HUES6 (cell line): ENCODE data around the gene PEAK1.

Experiments
- H3K27ac ChIP-seq: 2 replicates; pipeline ENCODE4 v1.7.0; 2013; ENCODE audit warnings: low read depth, mild to moderate bottlenecking, low read length, inconsistent platforms
- H3K27me3 ChIP-seq: 2 replicates; pipeline ENCODE4 v1.6.1; 2013; ENCODE audit warnings: low read length; ENCODE audit not compliant: control insufficient read depth, insufficient read depth
- H3K36me3 ChIP-seq: 2 replicates; pipeline ENCODE4 v1.6.1; 2013; ENCODE audit warnings: low read length; ENCODE audit not compliant: control insufficient read depth, insufficient read depth
- H3K4me1 ChIP-seq: 2 replicates; pipeline ENCODE4 v1.6.1; 2013; ENCODE audit warnings: low read length; ENCODE audit not compliant: control insufficient read depth, insufficient read depth
- H3K4me3 ChIP-seq: 2 replicates; pipeline ENCODE4 v1.5.1; 2013; ENCODE audit warnings: low read depth, low read length
- H3K9ac ChIP-seq: one replicate; pipeline ENCODE4 v1.6.1; 2013; ENCODE audit warnings: mild to moderate bottlenecking, low read length
- H3K9me3 ChIP-seq: 2 replicates; pipeline ENCODE4 v1.6.1; 2013; ENCODE audit warnings: low read depth, low read length; ENCODE audit not compliant: control insufficient read depth, insufficient read depth

PEAK1 gene

GRCh38 chr15:77123854-77124253, 296.1 kb downstream of the PEAK1 start:
- Histone ChIP-seq H3K27ac (no peak overlapping the region), H3K4me1 (peaks cover 8% of the 10 kb centered on the region), H3K36me3 (no peaks in the 10 kb centered on the region), H3K9ac (no peak overlapping the region), H3K27me3 (no peaks in the 10 kb centered on the region), H3K4me3 (no peak overlapping the region), H3K9me3 (no peaks in the 10 kb centered on the region)

GRCh38 chr15:77122576-77122975, 297.3 kb downstream of the PEAK1 start:
- H3K4me1 ChIP-seq: peaks cover 9% of the 10 kb centered on the region
- H3K36me3 ChIP-seq: no peaks in the 10 kb centered on the region
- H3K4me3 ChIP-seq: no peak overlapping the region
- no peak overlapping the region for H3K27ac ChIP-seq
- H3K27me3 ChIP-seq: no peaks in the 10 kb centered on the region
- H3K9ac ChIP-seq: no peak overlapping the region
- H3K9me3 ChIP-seq: no peaks in the 10 kb centered on the region

GRCh38 chr15:77121599-77121998, 298.3 kb downstream of the PEAK1 start:
- Histone ChIP-seq H3K27me3 (no peaks in the 10 kb centered on the region), H3K9me3 (no peaks in the 10 kb centered on the region), H3K9ac (no peak overlapping the region), H3K4me1 (peaks cover 9% of the 10 kb centered on the region), H3K4me3 (no peak overlapping the region), H3K36me3 (no peaks in the 10 kb centered on the region), H3K27ac (no peak overlapping the region)

- H3K27me3 ChIP-seq: no peaks in the 10 kb centered on the region
- no peaks in the 10 kb centered on the region for H3K36me3 ChIP-seq
- no peak overlapping the region for H3K4me3 ChIP-seq
- no peak overlapping the region for H3K27ac ChIP-seq
- H3K9ac ChIP-seq: no peak overlapping the region
- H3K4me1 ChIP-seq: peaks cover 9% of the 10 kb centered on the region
- H3K9me3 ChIP-seq: no peaks in the 10 kb centered on the region
Observed at GRCh38 chr15:77120576-77120975, 299.3 kb downstream of the PEAK1 start.

- H3K9ac ChIP-seq: no peak overlapping the region
- no peak overlapping the region for H3K27ac ChIP-seq
- no peaks in the 10 kb centered on the region for H3K9me3 ChIP-seq
- H3K4me3 ChIP-seq: no peak overlapping the region
- no peaks in the 10 kb centered on the region for H3K27me3 ChIP-seq
- H3K36me3 ChIP-seq: peaks cover 5% of the 10 kb centered on the region; the same call in 1 of the 2 replicates
- H3K4me1 ChIP-seq: peaks cover 9% of the 10 kb centered on the region
Observed at GRCh38 chr15:77119446-77119845, 300.5 kb downstream of the PEAK1 start.

GRCh38 chr15:77118882-77119321, 301.0 kb downstream of the PEAK1 start:
- Histone ChIP-seq H3K36me3 (peaks cover 8% of the 10 kb centered on the region; the same call in 1 of the 2 replicates), H3K4me1 (peaks cover 9% of the 10 kb centered on the region), H3K9me3 (no peaks in the 10 kb centered on the region), H3K27ac (no peak overlapping the region), H3K4me3 (no peak overlapping the region), H3K27me3 (no peaks in the 10 kb centered on the region), H3K9ac (no peak overlapping the region)

- no peaks in the 10 kb centered on the region for H3K9me3 ChIP-seq
- H3K27me3 ChIP-seq: no peaks in the 10 kb centered on the region
- H3K27ac ChIP-seq: no peak overlapping the region
- H3K36me3 ChIP-seq: peaks cover 8% of the 10 kb centered on the region; the same call in 1 of the 2 replicates
- H3K4me3 ChIP-seq: no peak overlapping the region
- peaks cover 4% of the 10 kb centered on the region; the same call in 1 of the 2 replicates for H3K4me1 ChIP-seq
- H3K9ac ChIP-seq: no peak overlapping the region
Observed at GRCh38 chr15:77115179-77115578, 304.7 kb downstream of the PEAK1 start.

GRCh38 chr15:77112838-77113504, 306.9 kb downstream of the PEAK1 start:
- Histone ChIP-seq H3K4me3 (no peak overlapping the region), H3K9ac (no peak overlapping the region), H3K9me3 (no peaks in the 10 kb centered on the region), H3K27me3 (no peaks in the 10 kb centered on the region), H3K4me1 (no peaks in the 10 kb centered on the region), H3K27ac (no peak overlapping the region), H3K36me3 (peaks cover 8% of the 10 kb centered on the region; the same call in 1 of the 2 replicates)

GRCh38 chr15:77111789-77112188, 308.1 kb downstream of the PEAK1 start:
- H3K27me3 ChIP-seq: no peaks in the 10 kb centered on the region
- no peak overlapping the region for H3K9ac ChIP-seq

GRCh38 chr15:77107531-77108355, 312.2 kb downstream of the PEAK1 start:
- Histone ChIP-seq H3K27ac (no peak overlapping the region), H3K36me3 (no peaks in the 10 kb centered on the region), H3K4me1 (0 out of 2 replicates have a peak, but pooled peaks cover 3% of the 10 kb centered on the region), H3K9ac (no peak overlapping the region), H3K9me3 (no peaks in the 10 kb centered on the region), H3K4me3 (no peak overlapping the region), H3K27me3 (no peaks in the 10 kb centered on the region)

More at GRCh38 chr15:77111789-77112188, 308.1 kb downstream of the PEAK1 start:
- 0 out of 2 replicates have a peak, but pooled peaks cover 3% of the 10 kb centered on the region for H3K4me1 ChIP-seq
- H3K4me3 ChIP-seq: no peak overlapping the region
- H3K9me3 ChIP-seq: no peaks in the 10 kb centered on the region
- no peak overlapping the region for H3K27ac ChIP-seq
- peaks cover 8% of the 10 kb centered on the region; the same call in 1 of the 2 replicates for H3K36me3 ChIP-seq

GRCh38 chr15:77107068-77107467, 312.8 kb downstream of the PEAK1 start:
- no peak overlapping the region for H3K9ac ChIP-seq
- no peaks in the 10 kb centered on the region for H3K9me3 ChIP-seq
- no peaks in the 10 kb centered on the region for H3K27me3 ChIP-seq
- no peak overlapping the region for H3K27ac ChIP-seq
- no peak overlapping the region for H3K4me3 ChIP-seq
- H3K4me1 ChIP-seq: 0 out of 2 replicates have a peak, but pooled peaks cover 3% of the 10 kb centered on the region
- H3K36me3 ChIP-seq: no peaks in the 10 kb centered on the region
